Epithelial cell of proximal tubule (primary cell): ENCODE results near the gene ATF6B. TPM values are rescaled to one million over a fixed set of nuclear protein-coding genes. Genes with fewer than 3 reads are reported as not detected.

Experiments used
- DNase-seq: peaks from one replicate; pipeline ENCODE4 v3.0.0-alpha.2; 2011; ENCODE audit warnings: low read depth
- H3K4me3 ChIP-seq: 2 replicates; pipeline ENCODE4 v1.5.1; 2011; ENCODE audit warnings: low read depth, mild to moderate bottlenecking, low read length
- total RNA-seq: library from RNA; depleted of rRNA; stranded (reverse); fragments of >200 nt; gene quantifications from 2 replicates; pipeline ENCODE4 v1.2.3, GENCODE V29; 2015
- TF ChIP-seq, protein P1 (sequence below): conservative IDR thresholded peaks from 2 replicates; pipeline ENCODE4 v1.5.1; 2012; ENCODE audit warnings: low read depth, mild to moderate bottlenecking, low read length

ATF6B gene
- total RNA-seq, 1 donor from 2014 or later, result 23.2 TPM

DNA sequence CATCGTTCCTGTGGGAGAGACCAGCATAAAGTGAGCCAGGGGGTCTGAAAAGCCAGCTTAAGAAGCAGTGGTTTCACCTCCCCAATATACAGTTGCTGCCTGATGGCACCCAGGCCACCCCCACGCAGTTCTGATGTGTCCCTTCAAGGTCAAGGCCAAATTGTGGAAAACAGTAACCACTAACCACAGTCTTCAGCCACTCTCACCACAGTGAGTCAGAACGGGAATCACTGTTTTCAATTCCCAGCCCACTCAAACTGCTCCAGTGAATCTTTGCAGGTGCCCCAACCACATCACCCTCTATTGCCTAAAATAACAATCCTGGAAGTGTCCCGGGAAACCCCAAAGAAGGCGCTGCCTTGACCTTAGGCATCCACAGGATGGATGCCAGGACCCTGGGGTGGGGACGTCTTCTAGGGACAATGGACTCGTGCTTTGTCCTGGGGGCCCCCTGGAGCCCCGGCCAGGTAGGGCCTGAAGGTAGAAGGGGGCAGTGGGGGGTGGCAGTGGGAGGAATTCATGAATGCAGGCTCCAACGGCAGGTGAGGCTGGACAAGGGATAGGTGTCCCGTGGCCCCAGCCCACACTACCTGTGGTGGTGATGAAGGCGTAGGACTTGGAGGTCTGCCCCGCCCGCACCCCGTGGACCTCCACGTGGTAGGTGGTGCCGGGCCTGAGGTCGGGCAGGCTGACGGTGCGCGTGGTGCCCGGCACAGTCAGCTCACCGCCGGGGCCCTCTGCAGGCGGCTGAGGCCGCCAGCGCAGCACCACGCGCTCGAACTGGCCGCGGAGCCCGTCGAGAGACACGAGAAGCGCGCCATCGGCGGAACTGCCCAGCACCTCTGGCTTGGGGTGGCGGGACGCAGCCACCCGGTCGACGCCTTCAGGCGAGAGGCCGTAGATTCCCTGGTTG, 41.1 kb downstream of the ATF6B start:
- H3K4me3 ChIP-seq, result no peak overlapping the region
- DNase-seq, result peak; percentile 31
- TF ChIP-seq, protein P1, sequence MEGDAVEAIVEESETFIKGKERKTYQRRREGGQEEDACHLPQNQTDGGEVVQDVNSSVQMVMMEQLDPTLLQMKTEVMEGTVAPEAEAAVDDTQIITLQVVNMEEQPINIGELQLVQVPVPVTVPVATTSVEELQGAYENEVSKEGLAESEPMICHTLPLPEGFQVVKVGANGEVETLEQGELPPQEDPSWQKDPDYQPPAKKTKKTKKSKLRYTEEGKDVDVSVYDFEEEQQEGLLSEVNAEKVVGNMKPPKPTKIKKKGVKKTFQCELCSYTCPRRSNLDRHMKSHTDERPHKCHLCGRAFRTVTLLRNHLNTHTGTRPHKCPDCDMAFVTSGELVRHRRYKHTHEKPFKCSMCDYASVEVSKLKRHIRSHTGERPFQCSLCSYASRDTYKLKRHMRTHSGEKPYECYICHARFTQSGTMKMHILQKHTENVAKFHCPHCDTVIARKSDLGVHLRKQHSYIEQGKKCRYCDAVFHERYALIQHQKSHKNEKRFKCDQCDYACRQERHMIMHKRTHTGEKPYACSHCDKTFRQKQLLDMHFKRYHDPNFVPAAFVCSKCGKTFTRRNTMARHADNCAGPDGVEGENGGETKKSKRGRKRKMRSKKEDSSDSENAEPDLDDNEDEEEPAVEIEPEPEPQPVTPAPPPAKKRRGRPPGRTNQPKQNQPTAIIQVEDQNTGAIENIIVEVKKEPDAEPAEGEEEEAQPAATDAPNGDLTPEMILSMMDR, result no peak

DNA sequence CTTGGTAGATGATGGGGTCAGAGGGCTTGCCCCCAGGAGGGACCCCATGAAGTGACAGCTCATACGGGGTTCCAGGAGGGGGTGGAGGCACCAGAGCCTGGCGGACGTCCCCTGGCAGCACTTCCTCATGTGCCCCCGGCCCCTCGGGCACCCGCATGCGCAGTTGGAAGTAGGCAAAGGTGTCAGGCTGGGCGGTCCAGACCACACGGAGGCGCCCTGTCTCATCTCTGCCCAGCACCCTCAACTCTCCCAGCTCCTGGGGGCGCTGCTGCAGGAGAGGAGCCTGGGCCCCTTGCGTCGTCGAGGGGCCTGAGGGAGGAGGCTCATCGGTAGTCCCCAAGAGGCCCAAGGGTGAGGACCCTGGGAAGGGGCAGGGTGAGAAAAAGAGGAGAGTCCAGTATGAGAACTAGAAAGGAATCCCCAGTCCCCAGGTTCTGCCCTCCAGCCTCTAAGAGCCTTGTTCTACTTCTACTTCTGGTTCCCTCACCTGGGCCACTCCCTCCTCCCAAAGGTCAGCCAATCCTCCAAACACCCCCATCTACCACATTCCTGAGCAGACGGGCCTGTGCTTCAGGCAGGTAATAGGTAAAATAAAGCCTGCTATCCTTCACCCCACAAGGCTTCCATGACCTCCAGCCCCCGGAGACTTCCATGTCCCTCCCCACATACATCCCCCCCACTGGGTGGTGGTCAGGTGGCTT, 42.1 kb downstream of the ATF6B start:
- TF ChIP-seq, protein P1, result no peak
- H3K4me3 ChIP-seq, result no peak overlapping the region
- DNase-seq, result no peak

DNA sequence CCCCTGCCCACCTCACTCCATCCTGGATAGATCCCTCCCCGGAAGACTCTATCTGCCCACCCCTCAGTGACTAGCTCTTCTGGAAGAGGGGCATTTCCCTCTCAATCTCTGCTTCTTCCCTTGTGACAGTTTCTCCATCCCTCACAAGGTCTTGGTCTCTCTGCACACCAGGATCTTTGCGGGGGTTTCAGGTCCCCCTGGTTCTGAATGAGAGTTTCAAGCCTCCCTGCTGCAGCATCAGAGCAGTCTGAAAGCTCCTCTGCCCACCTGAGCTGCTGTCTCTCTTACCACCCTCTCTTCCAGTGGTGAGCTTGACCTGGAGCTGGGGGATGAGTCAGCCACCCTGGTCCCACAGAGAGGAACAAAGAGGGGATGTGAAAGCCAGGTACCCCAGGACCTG, 43.3 kb downstream of the ATF6B start:
- no peak for DNase-seq
- TF ChIP-seq, protein P1, result no peak
- no peak overlapping the region for H3K4me3 ChIP-seq

DNA sequence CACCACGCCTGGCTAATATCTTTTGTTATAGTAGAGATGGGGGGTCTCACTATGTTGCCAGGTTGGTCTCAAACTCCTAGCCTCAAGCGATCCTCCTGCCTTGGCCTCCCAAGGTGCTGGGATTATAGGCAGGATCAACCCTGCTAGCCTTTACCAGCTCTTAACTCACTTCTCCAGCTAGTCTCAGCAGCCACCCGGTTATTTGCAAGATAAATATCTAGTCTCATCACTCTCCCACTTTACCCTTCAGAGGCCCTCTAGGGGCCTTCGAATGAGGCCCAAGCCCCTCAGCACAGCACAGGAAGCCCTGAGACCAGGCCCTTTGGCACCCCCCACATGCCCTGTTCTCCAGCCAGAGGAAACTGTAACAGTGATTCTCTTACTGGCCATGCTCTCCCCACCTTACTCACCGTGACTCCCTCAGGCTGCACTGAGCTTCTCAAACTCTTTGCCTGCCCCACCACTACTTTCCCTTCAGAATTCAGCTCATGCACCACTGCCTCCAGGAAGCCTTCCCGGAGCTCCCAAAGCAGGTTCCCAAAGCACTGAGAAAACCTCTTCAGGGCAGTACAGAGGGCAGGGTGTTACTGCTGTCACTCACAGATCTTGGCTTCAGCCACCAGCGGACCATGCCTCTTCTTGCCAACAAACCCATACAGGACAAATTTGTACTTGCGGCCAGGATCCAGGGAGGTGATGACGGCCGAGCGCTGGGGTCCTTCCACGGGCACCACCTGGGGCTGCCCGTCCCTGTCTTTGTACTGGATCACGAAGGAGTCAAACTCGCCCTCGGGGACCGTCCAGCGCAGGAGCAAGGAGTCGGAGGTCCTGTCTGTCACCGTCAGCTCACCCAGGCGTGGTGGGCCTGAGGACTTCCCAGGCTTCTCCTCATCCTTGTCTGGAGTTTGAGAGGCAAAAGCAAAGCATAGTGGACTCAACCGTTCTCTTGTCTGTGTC, 44.0 kb downstream of the ATF6B start:
- TF ChIP-seq, protein P1, result no peak
- no peak for DNase-seq

DNA sequence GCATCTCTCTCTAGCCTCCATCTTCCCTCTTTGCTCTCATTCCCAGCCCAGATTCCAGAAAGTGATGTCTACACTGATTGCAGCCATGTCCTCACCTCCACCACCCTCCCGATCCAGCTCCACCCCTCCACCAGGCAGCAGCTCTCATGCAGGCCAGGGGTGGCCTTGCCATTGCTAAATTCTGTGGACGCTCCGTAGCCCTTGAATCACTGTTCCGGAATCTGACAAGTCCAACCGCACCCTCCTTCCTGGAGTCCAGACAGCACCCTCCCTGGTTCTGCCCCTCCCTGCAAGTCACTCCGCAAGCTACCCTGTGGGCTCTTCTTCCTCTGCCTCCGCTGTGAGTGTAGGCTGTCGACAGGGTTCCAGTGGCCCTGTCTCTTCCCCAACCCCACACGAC, 45.1 kb downstream of the ATF6B start:
- TF ChIP-seq, protein P1, result no peak
- no peak for DNase-seq
- H3K4me3 ChIP-seq, result no peak overlapping the region

More for the DNA sequence above, 44.0 kb downstream of the ATF6B start:
- H3K4me3 ChIP-seq, result no peak overlapping the region

DNA sequence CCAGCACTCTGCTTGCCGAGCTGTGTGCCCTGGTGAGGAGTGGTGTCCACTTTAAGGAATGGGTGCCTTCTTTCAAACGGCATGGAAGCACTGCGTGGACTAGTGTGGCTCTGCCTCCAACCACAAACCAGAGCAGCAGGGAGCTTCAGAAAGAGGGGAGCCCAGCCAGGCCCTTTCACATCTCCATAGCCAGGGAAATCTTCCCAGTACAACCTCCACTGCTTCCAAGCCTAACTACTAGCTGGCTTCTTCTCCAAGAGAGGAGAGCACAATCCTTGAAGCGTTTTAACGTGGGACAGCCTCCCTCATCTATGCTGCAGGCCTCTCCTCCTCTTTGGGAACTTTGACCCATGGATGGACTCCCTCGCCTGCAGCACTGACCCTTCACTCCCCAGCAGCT, 45.6 kb downstream of the ATF6B start:
- no peak for DNase-seq
- no peak overlapping the region for H3K4me3 ChIP-seq
- TF ChIP-seq, protein P1, result no peak
